CD4-positive, alpha-beta T cell treated with Interleukin-4 for 1 hour (primary cell): Measurements from ENCODE around the gene C1orf174.
"Not testable (repeated sequence)": the region's sequence is repeated elsewhere in the genome, so short reads cannot be mapped to it uniquely, and the experiment has no call there.

ENCODE experiments used
- DNase-seq, 2 donors: peaks; one replicate each; pipeline ENCODE4 v3.0.0-alpha.2; 2020 to 2022

C1orf174 gene

DNA sequence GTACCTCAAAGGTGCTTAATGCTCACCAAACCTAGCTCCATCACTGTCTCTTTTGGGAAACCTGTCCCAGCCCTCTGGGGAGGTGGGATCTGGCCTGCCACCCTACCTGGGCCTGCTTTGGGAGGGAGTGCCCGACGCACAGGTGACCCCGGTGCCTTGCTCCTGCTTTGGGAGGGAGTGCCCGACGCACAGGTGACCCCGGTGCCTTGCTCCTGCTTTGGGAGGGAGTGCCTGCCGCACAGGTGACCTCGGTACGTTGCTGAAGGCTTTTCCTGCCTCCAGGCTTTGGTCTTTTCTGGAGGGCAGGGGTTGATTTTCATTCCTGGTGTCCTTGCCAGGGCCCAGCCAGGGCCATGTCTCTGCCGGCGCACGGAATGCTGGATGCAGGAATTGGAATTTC is 25.2 kb upstream of the C1orf174 start:
- DNase-seq = no peak

DNA sequence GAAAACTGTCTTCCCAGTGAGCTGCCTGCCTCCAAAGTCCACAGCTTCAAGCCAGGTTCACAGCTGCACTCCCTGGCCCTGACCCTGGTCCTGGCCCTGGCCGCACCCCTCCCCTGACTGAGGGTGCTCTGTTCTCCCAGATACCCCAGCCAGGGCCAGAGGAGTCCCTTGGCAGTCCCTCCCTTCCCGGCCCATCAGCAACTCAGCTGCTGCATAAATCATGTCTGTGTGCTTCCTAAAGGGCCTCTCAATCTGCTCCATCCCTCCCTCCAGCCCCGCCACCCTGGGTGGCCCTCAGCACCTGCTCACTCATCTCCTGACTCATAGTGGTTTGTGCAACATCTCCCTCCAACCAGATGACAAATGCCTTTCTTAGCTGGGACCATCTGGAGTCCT is 24.8 kb upstream of the C1orf174 start:
- no peak for DNase-seq

DNA sequence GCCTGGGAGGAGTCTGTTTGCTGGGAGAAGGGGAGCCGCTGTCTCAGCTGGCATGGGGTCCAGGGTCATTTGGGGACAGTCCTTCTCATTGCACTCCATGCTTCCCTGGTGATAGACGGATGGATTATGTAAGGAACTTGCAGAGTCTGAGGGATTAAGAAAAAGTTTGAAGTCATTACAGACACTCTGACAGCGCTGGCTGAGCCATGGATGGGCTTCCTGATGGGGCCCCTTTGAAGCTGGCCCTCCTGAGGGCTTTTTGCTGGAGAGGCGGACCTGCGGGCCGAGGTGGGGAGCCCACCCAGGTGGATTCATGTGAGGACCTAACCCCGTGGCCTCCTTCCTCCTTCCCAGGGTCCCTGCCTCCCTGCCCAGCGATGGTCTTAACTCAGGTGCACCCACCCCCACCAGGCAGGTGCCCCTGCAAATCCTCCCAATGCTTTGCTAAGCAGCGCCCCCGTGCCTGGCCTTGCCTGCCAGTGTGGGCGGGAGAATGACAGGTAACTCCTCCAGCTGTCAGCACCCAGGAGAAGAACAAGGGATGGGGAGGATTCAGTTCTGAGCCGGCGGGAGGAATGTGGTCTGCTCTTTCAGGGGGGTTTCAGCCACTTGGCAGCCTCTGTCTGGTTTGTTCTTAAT is 24.2 kb upstream of the C1orf174 start:
- no peak for DNase-seq

DNA sequence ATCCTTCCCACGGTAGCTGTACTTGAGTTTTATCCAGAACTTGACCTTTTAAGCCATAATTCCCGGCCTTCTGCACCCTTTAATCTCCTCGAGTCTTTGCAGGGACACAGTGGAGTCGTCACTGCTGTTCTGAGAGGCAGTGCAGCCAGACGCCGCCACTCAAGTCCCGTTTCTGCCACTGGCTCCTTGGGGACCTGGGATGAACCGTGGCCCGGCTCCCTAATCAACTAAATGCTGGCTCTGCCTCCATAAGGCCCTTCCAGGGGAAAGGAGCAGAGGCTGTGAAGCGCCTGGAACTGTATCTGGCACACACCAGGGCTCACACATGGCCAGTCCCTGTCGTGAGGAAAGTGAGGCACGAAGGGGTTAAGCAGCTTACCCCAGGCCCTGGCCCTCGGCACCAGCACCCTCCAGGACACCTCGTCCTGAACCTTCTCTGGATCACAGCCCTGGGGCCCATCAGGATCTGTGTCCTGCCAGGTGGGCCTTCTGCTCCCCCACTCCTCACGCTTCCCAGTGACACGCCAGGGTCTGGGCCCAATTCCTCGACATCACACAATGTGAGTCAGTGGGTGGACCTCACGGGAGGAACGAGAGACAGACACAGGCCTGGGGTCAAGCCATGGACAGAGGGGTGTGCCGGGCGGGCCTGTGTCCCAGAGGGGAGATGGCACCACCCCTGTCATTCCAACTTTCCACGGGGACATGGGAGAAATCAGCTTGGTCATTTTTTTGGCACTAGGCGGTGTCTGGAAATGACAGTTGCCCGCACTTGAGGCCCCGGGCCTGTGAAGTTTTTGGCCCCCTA is 23.5 kb upstream of the C1orf174 start:
- DNase-seq = no peak

DNA sequence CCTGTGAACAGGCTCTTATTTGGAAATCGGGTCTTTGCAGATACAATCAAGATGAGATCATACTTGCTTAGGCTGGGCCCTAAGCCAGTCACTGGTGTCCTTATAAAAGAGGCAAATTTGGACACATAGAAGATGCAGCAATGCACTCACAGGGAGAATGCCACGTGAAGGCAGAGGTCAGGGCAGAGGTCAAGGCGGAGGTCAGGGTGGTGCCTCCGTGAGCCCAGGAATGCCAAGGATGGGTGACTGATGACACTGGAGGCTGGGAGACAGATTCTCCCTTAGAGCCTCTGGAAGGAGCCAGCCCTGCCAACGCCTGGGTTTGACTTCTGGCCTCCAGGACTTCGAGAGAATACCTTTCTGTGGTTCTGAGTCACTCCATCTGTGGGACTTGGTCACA is 22.8 kb upstream of the C1orf174 start:
- DNase-seq = no peak

DNA sequence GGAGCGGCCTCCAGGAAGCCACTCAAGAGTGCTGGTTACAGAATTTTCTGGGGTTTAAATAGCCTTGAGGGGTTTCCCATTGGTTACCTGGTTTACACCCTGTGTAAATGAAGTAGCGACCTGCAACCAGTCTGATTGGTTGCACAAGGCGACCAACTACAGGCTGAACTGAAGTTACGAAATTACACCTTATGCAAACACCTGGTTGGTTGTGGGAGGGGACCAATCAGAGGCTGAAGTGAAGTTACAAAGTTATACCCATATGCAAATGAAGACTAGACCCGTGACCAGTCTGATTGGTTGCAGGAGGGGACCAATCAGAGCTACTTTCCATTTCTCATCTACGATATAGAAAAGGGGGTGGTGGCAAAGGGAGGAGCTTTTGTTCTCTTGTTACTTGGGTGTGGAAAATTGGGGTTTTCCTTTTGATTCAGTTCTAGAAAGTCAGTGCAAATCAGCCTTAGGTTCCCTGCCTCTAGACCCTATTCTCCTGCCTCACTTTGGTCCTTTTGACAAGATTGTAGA is 22.2 kb upstream of the C1orf174 start:
- DNase-seq = peak; percentile 40 to 72

DNA sequence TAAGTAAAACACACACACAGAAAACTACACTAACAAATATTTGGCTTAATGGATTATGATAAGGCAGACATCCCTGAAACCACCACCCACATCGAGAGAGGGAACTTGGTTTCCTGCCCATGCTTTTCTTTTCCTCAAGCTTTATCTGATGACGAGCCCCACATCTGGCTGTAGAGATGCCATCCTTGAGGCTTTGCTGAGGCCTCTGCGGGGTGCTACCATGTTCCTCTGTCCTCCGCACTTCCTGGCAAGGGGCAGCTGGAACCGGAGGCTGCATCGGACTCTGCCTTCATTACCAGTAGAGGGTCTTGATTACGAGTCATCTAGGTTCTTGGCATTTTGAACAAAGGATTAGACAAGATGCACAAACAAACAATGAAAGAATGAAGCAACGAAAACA is 21.7 kb upstream of the C1orf174 start:
- no peak for DNase-seq

DNA sequence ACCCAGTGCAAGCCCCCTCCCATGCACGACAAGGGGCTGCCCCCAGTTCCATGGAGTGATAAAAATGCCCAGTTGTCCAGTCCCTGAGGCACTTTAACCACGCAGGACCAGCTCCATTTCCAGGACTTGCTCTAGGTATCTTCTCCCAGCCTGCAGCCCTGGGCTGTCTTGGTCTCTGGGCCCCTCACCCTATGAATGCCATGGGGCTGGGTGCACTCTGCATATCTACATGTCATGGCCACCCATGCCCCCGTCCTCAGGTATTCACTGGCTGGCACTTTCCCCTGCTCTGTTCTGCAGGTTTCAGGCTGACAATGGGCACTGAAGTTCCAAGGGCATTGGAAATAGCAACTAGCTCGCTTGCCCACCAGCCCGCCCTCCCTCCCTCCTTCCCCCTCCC is 19.6 kb upstream of the C1orf174 start:
- DNase-seq = no peak

DNA sequence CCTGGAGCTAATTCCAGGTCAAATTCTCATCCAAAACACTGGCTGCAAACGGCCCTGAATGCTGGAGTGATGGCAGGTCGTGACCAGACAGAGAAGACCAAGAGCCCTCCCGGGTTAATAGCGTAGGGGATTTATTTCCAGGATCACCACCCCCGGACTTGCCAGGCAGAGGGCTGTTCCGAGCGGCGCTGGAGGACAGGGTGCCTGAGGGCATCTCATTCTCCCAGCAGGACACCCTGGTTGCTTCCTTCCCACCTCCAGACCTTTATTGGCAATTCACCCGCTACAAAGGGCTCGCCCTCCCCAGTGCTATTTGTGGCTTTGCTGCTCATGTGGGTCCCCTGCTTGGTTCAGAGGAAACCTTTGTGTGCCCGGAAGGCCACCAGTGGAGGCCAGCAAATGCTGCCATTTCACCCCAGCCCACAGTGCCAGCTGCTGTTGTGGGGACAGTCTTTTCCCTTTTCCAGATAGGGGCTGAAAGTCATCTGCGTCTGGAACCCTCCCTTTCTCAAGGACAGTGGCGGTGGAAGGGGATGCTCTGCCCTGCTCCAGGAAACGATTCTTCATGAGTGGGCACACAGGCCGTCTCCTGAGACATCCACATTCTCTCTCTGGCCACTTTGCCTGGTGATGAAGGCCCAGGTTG is 19.0 kb upstream of the C1orf174 start:
- no peak for DNase-seq

DNA sequence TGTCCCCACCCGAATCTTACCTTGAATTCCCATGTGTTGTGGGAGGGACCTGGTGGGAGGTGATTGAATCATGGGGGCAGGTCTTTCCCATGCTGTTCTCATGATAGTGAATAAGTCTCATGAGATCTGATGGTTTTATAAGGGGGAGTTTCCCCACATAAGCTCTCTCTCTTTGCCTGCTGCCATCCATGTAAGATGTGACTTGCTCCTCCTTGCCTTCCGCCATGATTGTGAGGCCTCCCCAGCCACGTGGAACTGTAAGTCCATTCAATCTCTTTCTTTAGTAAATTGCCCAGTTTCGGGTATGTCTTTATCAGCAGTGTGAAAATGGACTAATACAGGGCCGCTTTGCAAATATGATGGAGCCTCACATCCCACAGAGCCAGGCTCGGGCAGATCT is 18.3 kb upstream of the C1orf174 start:
- DNase-seq = not testable (repeated sequence)

DNA sequence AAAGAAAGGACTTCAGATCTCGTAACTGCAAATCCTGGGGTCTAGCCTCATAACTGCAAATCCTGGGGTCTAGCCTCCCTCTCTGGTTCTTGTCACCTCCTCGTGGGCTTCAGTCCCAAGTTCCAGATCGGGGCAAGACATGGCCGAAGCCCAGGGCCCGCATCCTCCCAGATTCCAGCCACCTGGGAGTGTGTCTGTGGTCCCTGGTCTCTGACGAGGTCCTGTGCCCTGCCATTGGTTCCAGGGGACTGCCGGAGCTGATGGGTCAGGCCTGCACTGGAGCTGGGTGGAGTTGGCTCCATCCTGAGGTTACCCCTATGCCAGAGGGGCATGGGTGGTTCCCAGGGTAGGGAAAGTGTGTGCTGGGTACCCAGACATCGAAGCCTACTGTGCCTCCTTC is 17.7 kb upstream of the C1orf174 start:
- no peak for DNase-seq

DNA sequence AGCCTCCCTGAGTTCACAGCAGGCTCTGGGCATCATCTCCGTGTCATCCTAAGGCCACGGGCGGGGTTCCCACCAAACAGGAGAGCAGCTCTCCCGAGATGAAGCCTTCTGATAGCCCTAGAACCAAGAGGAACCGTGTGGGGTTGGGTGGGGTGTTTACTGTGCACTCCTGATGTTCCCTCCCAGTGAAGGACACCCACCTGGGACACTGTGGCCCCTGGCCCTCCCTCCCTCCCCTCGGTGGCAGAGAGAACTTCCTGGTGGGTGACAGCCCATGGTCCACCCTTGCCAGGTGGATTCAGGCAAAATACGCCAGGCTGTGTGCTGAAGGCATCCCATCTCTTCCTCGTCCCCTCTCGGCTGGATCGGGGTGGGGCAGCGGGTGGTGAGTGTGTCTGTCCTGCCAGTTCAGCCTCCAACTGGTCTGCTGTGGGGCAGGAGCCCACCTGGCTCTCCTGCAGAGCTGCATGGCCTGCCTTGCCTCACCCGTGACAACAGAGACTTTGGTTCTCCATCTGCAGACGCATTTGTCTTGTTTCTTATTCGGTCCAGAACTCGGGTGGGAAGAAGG is 15.6 kb upstream of the C1orf174 start:
- no peak for DNase-seq

DNA sequence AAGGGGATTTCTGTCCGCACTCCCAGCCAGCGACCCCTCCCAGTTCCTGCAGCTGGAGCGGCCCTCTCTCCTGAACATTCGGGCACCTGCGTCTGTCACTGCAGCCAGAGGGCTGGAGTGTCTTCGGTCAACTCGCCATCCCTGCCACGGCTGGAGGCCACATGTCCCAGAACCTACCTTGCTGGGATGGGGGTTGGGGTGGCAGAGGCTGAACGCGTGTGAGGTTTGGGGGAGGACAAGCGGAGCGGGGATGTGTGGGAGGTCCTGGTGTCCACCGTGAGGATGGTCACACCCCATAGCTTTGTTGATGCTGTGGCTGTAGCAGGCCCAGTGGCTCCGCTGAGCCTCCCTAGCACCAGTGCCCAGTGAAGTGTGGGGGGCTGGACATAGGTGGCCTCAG is 14.8 kb upstream of the C1orf174 start:
- DNase-seq = no peak

DNA sequence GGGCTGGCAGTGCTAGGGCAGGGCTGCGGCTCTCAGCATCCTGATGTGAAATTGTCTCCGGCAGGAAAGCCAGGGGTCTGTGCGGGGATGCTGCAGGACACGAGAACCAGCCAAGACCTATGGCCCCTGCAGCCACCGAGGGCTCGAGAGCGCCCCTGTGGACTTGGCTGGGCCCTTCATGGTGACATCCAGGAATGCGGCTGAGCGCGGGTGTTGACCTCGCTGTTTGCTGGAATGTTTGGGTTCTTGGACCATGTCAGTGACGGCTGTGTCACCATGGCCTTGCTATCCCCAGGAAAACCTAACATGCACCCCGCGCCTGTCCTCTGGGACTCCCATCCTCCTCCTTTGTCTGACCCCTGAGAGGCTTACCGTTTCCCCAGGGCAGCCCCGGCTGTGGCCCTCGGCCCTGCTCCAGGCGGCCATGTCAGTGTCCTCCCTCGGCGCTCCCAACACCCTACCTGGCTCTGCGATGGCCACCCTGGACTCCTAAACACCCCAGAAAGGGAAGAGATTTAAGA is 14.3 kb upstream of the C1orf174 start:
- DNase-seq = no peak

DNA sequence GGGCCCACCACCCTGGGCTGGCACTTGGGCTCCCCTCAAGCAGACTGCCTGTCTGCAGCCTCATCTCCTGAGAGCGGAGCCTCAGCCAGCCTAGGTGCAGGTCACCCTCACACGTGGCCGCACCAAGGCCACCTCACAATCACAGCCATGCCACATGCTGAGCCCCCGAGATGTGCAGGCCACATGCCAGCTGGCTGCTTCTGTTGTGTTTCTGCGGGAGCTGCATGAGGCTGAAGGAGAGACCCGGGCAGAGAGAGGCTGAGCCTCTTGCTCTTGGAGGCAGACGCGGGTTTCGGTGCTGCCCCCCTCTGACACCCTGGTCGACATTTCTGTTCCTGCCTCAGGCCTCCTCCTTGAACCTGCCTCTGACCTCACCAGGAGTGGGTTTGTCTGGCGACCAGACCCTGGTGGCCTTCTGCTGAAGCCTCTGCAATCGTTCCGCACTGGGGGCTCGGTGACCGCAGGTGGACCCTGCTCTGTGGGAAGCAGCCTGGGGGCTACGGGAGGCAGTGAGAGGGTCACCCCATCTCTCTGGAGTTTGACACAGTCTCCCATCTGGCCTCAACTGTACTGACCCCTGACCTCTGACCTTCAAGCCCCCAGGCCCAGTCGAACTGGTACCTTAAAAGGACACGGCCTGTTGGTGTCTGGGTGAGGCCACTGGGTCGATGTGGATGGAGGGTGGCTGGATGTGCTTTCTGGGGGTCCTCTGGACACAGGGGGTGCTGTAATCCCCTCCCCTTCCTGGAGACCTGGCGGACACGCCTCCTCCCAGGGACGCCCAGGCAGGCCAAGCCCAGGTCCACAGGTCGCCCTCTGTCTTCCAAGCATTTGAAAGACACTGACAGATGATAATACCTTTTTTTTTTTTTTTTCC is 13.0 kb upstream of the C1orf174 start:
- no peak for DNase-seq

DNA sequence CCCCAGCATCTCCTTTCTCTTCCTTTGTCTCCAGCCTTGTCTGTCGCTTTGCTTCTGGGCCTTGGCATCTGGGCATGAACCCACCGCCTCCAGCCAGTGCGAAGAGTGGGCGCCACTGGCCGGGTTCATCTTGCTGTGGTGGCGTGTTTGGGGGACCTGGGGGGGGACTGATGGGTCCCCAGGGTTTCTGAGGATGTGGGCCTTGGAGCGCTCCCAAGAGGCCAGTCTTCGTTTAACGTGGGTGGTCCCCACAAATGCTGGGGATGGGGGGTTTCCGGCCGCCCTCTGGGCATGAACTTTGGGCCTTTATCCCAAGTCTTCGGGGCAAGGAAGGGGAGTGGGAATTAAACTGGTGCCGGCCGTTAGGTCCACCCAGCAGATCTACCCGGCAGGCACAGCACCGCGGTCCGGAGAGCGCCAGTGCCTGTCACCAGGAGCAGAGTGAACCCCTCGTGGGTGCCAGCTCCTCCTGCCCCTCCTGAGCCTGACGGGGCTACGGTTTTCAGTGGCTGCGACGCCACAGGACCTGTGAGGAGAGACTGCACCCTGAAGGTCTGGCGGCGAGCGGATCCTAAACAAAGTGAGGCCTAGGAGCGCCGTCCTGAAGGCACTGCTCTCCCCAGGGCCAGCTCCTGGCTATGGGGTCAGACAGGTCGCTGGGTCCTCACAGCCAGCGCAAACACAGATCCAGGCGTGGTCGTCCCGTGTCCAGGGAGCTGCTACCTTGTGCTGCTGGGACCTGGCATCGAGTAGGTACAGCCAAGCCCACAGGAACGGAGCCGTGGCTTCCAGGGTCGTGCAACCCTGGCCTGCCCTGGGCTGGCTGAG is 12.1 kb upstream of the C1orf174 start:
- no peak for DNase-seq

DNA sequence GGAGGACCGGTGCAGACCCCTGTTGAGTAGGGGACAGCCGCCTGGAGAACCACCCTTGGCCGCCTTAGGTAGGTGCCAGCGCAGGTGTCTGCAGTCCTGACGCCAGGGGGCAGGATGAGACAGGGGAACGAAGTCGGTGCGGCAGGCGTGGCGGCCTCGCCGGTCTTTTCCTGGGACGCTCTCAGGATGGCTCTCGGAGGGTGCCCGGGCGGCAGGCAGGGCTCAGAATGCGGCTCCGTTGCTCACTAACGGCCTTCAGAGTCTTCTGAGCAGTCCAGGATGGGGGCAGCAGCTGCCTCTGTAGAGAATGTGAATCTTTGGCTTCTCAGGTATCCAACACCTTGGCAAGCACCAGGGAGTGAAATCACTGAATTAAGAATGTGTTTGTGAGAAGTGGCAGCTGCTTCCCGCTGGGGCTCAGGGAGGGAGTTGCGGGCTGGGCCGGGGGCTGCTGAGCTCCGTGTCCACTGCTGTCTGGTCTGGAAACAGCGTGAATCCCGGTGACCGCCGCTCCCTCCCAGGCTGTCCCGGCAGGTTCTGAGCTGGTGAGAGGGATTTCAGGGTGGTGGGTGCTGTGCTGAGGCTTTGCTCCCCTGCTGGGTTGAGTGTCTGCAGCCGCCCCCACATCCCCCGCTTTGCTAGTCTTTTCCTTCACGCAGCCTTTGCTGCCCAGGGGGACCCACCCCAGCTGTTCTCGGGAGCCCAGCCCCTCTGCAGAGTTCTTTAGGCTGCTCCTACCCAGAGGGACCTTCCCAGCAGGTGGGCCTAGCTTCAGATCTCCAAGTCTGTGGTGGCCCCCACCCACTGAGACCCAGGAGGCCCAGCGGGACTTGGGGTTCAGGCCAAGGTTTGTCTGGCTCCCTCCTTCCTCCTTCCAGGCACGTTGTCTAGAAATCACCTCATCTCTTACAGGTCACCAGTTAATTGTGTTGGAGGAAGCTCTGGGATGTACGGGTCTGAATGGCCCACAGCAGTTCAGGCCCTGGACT is 11.1 kb upstream of the C1orf174 start:
- peak; percentile 73 to 74 for DNase-seq

DNA sequence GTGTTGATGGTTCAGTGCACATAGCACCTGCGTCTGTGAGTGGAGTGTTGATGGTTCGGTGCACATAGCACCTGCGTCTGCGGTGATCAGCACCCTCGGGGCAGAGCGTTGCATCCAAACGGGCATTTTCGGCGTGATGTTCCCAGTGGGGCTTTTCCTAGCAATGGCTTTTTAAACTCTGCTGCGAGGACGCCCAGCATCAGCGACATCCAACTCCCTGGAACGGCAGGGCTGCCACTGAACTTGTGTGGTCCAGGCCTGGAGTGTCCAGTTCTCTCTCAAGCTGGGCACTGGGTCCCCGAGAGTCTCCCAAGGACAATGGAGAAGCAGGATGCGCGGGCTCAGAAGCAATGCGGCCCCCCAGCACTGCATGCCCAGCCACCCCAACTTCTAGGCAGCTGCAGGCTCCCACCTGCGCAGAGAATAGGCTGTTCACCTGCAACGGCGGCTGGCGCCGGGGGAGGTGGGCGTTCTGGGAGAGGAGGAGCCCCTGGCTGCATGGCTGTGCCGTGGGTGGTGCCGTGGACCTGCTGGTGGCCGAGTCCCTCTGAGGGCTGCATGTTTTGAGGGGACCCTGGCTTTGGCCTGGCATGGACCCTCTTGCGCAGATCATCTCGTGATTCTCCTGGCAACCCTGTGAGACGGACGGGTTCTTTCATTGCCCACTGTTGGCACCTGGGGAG is 10.1 kb upstream of the C1orf174 start:
- DNase-seq = no peak

DNA sequence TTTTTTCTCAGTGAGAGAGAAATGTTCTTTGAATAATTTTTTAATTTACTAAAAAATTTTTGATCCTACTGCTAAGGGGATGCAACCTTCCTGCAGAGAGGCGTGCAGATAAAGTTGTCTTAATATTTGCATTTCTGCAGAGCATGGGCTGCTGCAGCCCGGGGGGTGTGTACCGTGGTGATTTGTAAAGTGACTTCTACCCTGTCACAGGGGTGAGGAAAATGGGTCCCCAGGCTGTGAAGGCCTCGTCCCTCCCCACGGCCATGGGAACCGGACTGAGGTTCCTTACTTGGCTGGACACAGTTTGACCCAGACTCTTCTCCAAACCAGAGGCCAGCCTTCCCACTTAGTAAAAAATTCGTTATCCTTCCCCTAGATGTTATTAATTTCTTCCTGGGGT is 9.5 kb upstream of the C1orf174 start:
- DNase-seq = no peak
